Ishikawa (cell line): ENCODE results near the gene DUS2.

Experiments used
- CEBPB ChIP-seq: IDR thresholded peaks from 2 replicates; pipeline ENCODE4 v1.6.1; 2012
- CREB1 ChIP-seq: IDR thresholded peaks from 2 replicates; pipeline ENCODE4 v1.6.1; 2012; ENCODE audit warnings: low read depth
- EGR1 ChIP-seq: IDR thresholded peaks from 2 replicates; pipeline ENCODE4 v1.6.1; 2012
- EP300 ChIP-seq: IDR thresholded peaks from 2 replicates; pipeline ENCODE4 v1.6.1; 2012; ENCODE audit warnings: borderline replicate concordance
- NFIC ChIP-seq: IDR thresholded peaks from 2 replicates; pipeline ENCODE4 v1.6.1; 2012
- RAD21 ChIP-seq: IDR thresholded peaks from 2 replicates; pipeline ENCODE4 v1.6.1; 2012; ENCODE audit warnings: low read depth
- REST ChIP-seq: IDR thresholded peaks from 2 replicates; pipeline ENCODE4 v1.6.1; 2012; ENCODE audit warnings: low read depth, mild to moderate bottlenecking
- TAF1 ChIP-seq: IDR thresholded peaks from 2 replicates; pipeline ENCODE4 v1.6.1; 2012; ENCODE audit warnings: low read depth, mild to moderate bottlenecking
- TCF12 ChIP-seq: IDR thresholded peaks from 2 replicates; pipeline ENCODE4 v1.6.1; 2012; ENCODE audit warnings: low read depth
- YY1 ChIP-seq: IDR thresholded peaks from 2 replicates; pipeline ENCODE4 v1.6.1; 2012; ENCODE audit warnings: low read depth
- ZBTB7A ChIP-seq: IDR thresholded peaks from 2 replicates; pipeline ENCODE4 v1.6.1; 2012; ENCODE audit warnings: low read depth
- TF ChIP-seq, protein P1 (sequence below): IDR thresholded peaks from 2 replicates; pipeline ENCODE4 v1.6.1; 2012
- TF ChIP-seq, protein P2 (sequence below): IDR thresholded peaks from 2 replicates; pipeline ENCODE4 v1.6.1; 2012

GRCh38 chr16:67986949-67987348, 36.1 kb upstream of the DUS2 start:
- no peak for TF ChIP-seq ZBTB7A
- no peak for TF ChIP-seq EGR1
- TF ChIP-seq, protein P1, sequence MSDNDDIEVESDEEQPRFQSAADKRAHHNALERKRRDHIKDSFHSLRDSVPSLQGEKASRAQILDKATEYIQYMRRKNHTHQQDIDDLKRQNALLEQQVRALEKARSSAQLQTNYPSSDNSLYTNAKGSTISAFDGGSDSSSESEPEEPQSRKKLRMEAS: no peak
- no peak for TF ChIP-seq CREB1
- TF ChIP-seq TAF1: no peak
- TF ChIP-seq NFIC: no peak
- TF ChIP-seq CEBPB: no peak
- no peak for TF ChIP-seq EP300
- no peak for TF ChIP-seq RAD21
- no peak for TF ChIP-seq YY1
- no peak for TF ChIP-seq TCF12
- TF ChIP-seq, protein P2, sequence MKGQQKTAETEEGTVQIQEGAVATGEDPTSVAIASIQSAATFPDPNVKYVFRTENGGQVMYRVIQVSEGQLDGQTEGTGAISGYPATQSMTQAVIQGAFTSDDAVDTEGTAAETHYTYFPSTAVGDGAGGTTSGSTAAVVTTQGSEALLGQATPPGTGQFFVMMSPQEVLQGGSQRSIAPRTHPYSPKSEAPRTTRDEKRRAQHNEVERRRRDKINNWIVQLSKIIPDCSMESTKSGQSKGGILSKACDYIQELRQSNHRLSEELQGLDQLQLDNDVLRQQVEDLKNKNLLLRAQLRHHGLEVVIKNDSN: no peak
- no peak for TF ChIP-seq REST
